ENCODE data around the gene LDLRAD3. TPM values are rescaled to one million over a fixed set of nuclear protein-coding genes. Genes with fewer than 3 reads are reported as not detected.
"Not testable (repeated sequence)": the region's sequence is repeated elsewhere in the genome, so short reads cannot be mapped to it uniquely, and the experiment has no call there.

Gene LDLRAD3
- total and polyA plus RNA-seq, 9 donors: 14.5 to 32.4 (median 17.2) TPM

DNA sequence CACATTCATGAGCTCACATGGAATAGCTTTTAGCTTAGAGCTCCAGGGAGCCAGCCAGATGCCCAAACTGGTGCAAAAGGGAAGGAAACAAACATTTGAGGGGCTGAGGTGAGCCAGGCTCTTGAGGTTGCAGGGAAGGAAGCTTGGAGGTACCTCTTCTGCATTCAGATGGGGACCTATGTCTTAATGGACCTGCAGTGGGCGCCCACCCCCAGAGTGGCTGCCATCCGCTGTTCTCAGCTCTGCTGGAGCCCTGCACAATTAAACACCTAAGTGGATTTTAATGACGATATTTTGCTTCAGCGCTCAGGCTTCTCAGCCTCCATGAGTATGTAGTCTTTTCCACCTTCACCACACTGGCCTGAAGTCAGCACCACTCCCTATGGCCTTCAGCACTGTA, 100.8 kb downstream of the LDLRAD3 start:
- no peak for DNase-seq
- Histone ChIP-seq H3K4me1 (ENCODE audit: insufficient read depth) (peaks cover 5% of the 10 kb centered on the region), H3K36me3 (no peaks in the 10 kb centered on the region), H3K4me3 (no peak overlapping the region), H3K27me3 (no peaks in the 10 kb centered on the region), H3K9me3 (no peaks in the 10 kb centered on the region), H3K27ac (no peak overlapping the region)
- TF ChIP-seq EP300 (IDR thresholded peaks at IDR 0.05): no peak
- TF ChIP-seq, protein P1, sequence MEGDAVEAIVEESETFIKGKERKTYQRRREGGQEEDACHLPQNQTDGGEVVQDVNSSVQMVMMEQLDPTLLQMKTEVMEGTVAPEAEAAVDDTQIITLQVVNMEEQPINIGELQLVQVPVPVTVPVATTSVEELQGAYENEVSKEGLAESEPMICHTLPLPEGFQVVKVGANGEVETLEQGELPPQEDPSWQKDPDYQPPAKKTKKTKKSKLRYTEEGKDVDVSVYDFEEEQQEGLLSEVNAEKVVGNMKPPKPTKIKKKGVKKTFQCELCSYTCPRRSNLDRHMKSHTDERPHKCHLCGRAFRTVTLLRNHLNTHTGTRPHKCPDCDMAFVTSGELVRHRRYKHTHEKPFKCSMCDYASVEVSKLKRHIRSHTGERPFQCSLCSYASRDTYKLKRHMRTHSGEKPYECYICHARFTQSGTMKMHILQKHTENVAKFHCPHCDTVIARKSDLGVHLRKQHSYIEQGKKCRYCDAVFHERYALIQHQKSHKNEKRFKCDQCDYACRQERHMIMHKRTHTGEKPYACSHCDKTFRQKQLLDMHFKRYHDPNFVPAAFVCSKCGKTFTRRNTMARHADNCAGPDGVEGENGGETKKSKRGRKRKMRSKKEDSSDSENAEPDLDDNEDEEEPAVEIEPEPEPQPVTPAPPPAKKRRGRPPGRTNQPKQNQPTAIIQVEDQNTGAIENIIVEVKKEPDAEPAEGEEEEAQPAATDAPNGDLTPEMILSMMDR (IDR thresholded peaks at IDR 0.05): no peak
- no peak for TF ChIP-seq POLR2A (IDR thresholded peaks at IDR 0.05)
- intact Hi-C loops (cut with DNase I): no loop called here
- WGBS, 3 donors: 94 to 97% (median 95%) methylated on average over 4 of the region's 4 CpGs

DNA sequence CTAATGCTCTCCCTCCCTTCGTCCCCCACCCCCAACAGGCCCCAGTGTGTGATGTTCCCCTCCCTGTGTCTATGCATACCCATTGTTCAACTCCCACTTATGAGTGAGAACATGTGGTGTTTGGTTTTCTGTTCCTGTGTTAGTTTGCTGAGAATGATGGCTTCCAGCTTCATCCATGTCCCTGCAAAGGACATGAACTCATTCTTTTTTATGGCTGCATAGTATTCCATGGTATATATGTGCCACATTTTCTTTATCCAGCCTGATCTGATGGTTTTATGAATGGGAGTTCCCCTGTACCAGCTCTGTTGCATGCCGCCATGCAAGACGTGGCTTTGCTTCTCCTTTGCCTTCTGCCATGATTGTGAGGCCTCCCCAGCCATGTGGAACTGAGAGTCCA, 102.1 kb downstream of the LDLRAD3 start:
- DNase-seq; H3K27ac ChIP-seq; H3K9me3 ChIP-seq; H3K4me3 ChIP-seq; intact Hi-C loops (cut with DNase I); H3K27me3 ChIP-seq; H3K36me3 ChIP-seq: not testable (repeated sequence)
- H3K4me1 ChIP-seq (ENCODE audit: insufficient read depth): peaks cover 13% of the 10 kb centered on the region
- WGBS, 3 donors: 93 to 100% (median 96%) methylated on average over 3 of the region's 3 CpGs

DNA sequence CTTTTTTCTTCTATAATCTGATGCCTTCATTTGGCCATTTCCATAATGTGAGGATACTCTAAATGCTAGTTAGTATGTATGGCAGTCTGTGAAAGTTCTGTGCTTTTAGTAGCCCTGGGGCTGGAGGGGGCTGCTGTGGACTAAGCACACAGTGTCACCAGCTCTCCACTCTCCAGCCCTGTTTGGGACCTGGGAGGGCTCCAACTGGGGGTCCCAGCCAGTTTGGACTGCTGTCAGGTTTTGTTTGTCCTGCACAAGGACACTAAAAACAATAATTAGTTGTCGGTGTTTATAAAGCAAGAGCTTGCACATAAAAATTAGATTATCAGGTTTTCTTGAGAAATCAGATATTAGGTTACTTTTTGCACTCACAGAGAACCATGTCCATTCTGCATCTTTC, 103.1 kb downstream of the LDLRAD3 start:
- TF ChIP-seq POLR2A (IDR thresholded peaks at IDR 0.05): no peak
- TF ChIP-seq, protein P1 (IDR thresholded peaks at IDR 0.05): no peak
- no peak for TF ChIP-seq EP300 (IDR thresholded peaks at IDR 0.05)
- 42 to 76% (median 67%) methylated on average over 1 of the region's 1 CpG for WGBS, 3 donors
- H3K27me3 ChIP-seq: no peaks in the 10 kb centered on the region
- no peak overlapping the region for H3K27ac ChIP-seq
- DNase-seq: no peak
- no peak overlapping the region for H3K4me3 ChIP-seq
- intact Hi-C loops (cut with DNase I): no loop called here
- no peaks in the 10 kb centered on the region for H3K36me3 ChIP-seq
- peaks cover 15% of the 10 kb centered on the region for H3K4me1 ChIP-seq (ENCODE audit: insufficient read depth)
- no peaks in the 10 kb centered on the region for H3K9me3 ChIP-seq

DNA sequence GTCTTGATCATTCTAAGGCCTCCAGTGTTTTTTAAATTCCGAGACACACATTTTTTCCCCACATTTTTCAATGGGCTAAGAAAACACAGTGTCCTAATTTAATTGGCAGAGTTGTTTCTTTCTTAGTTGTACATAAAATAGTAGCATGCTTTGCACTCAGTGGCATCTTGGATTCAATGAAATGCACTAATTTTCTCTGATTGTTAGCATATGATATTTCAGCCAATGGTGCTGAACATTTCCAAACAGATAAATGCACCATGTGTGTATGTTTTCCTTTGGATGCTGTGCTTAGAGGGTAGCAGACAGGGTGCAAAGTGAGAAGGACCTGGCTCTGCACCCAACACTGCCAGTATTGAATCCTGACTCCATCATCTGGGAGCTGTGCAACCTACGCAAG, 103.5 kb downstream of the LDLRAD3 start:
- TF ChIP-seq POLR2A (IDR thresholded peaks at IDR 0.05) (no peak), EP300 (IDR thresholded peaks at IDR 0.05) (no peak)
- TF ChIP-seq, protein P1 (IDR thresholded peaks at IDR 0.05): no peak
- Histone ChIP-seq H3K4me1 (ENCODE audit: insufficient read depth) (peaks cover 15% of the 10 kb centered on the region), H3K36me3 (no peaks in the 10 kb centered on the region), H3K27ac (no peak overlapping the region), H3K4me3 (no peak overlapping the region), H3K9me3 (no peaks in the 10 kb centered on the region), H3K27me3 (no peaks in the 10 kb centered on the region)
- intact Hi-C loops (cut with DNase I): no loop called here
- no peak for DNase-seq
- WGBS, 3 donors: 81 to 91% (median 87%) methylated on average over 2 of the region's 2 CpGs

DNA sequence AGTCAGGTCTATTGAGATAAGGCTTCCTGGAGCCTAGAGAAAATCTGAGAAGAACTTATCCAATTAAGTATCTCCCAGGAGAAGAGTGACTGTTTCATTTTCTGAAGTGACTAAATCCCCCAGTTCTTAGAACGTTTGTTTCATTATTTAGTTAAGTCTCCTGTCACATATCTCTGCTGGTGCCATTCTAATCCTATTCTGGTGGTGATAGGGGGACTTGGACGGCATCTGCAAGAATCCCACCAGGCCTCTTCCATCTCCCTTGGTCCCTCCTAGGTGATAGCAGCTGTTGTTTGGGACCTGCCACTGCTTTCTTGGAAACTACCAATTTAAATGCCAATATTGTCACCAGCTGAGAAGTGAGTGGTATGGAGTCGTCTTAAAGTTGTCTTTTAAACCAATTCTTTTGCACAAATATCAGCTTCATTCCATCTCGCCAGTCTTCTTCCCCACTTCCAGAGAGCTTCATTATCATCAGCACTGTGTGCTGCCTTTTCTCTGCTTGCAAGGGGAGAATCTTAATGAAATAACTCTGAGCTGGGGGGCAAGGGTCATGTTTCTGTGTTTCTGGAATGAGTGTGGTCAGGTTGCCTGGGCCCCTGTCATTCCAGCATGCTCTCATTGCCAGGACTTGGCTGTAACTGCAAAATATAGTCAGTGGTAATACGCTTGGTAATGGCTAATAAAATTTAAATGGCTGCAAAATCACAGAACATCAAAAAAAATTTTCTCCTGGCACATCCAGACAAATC, 104.8 kb downstream of the LDLRAD3 start:
- Histone ChIP-seq H3K9me3 (no peaks in the 10 kb centered on the region), H3K27ac (no peak overlapping the region), H3K27me3 (no peaks in the 10 kb centered on the region), H3K4me3 (no peak overlapping the region), H3K36me3 (no peaks in the 10 kb centered on the region), H3K4me1 (ENCODE audit: insufficient read depth) (peaks cover 15% of the 10 kb centered on the region)
- intact Hi-C loops (cut with DNase I): no loop called here
- TF ChIP-seq POLR2A (IDR thresholded peaks at IDR 0.05) (no peak), EP300 (IDR thresholded peaks at IDR 0.05) (no peak)
- TF ChIP-seq, protein P1 (IDR thresholded peaks at IDR 0.05): no peak
- DNase-seq: no peak
- WGBS, 3 donors: 50 to 63% (median 56%) methylated on average over 5 of the region's 5 CpGs

Data from ovary (tissue), 9 donors.